GM12874 (cell line): Measurements from ENCODE around the gene XPO6.

ENCODE experiments used
- TF ChIP-seq, protein P1 (sequence below): IDR thresholded peaks from 2 replicates; pipeline ENCODE4 v1.5.1; 2011; ENCODE audit warnings: low read depth, mild to moderate bottlenecking, control low read depth, low read length, moderate library complexity; ENCODE audit not compliant: insufficient read depth

XPO6 gene

GRCh38 chr16:28081391-28081968 lies 130.3 kb downstream of the XPO6 start:
- TF ChIP-seq, protein P1, sequence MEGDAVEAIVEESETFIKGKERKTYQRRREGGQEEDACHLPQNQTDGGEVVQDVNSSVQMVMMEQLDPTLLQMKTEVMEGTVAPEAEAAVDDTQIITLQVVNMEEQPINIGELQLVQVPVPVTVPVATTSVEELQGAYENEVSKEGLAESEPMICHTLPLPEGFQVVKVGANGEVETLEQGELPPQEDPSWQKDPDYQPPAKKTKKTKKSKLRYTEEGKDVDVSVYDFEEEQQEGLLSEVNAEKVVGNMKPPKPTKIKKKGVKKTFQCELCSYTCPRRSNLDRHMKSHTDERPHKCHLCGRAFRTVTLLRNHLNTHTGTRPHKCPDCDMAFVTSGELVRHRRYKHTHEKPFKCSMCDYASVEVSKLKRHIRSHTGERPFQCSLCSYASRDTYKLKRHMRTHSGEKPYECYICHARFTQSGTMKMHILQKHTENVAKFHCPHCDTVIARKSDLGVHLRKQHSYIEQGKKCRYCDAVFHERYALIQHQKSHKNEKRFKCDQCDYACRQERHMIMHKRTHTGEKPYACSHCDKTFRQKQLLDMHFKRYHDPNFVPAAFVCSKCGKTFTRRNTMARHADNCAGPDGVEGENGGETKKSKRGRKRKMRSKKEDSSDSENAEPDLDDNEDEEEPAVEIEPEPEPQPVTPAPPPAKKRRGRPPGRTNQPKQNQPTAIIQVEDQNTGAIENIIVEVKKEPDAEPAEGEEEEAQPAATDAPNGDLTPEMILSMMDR = no peak

- TF ChIP-seq, protein P1 = no peak
Observed at GRCh38 chr16:28078261-28078660, 133.5 kb downstream of the XPO6 start.

DNA sequence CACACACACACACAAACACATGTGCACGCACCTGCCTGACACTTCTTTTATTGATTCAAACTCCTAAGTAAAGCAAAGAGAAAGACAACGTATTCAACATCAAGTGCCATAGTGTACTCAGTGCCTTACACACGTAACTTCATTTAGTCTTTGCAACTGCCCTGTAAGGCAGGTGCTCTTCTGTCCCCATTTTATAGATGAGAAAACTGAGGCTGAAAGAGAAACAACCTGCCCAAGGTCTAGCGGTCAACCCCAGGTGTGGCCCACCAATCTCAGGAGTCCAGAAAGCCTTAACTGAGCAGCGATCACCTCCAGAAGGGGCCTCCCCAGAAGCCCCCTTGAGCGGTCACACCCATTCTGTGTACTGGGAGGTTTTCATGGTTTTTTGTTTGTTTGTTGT lies 137.9 kb downstream of the XPO6 start:
- TF ChIP-seq, protein P1 = no peak

DNA sequence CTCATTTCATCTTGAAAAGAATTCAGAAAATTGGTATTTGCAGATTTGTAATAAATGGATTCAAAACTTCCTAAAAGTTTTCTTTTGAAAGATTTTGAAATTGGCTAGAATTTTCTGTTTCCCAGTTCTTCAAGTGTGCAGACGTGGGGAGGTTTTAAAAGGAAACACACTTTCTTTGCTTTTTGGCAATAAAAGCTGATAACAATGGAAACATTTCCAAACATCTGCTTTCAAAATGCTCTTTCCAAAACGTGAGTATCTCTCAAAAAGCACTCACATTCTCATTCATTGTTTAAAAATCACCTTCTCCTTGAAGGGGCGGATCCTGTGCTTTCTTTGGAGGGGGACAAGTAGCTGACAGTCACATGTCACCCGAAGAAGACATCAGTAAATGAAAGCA lies 139.7 kb downstream of the XPO6 start:
- TF ChIP-seq, protein P1 = no peak

- TF ChIP-seq, protein P1 = no peak
Observed at GRCh38 chr16:28069971-28070794, 141.6 kb downstream of the XPO6 start.

DNA sequence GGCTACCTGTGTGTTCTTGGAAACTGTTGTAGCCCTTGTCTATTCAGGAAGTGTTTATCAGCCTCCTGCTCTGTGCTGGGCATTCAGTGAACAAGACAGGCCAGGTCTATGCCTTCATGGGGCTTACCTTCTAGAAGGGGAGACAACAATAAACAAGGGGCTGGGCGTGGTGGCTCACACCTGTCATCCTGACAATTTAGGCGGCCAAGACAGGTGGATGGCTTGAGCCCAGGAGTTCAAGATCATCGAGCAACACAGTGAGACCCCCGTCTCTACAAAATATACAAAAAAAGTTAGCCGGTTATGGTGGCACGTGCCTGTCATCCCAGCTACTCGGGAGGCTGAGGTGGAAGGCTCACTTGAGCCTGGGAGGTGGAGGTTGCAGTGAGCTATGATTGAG lies 142.8 kb downstream of the XPO6 start:
- TF ChIP-seq, protein P1 = no peak

DNA sequence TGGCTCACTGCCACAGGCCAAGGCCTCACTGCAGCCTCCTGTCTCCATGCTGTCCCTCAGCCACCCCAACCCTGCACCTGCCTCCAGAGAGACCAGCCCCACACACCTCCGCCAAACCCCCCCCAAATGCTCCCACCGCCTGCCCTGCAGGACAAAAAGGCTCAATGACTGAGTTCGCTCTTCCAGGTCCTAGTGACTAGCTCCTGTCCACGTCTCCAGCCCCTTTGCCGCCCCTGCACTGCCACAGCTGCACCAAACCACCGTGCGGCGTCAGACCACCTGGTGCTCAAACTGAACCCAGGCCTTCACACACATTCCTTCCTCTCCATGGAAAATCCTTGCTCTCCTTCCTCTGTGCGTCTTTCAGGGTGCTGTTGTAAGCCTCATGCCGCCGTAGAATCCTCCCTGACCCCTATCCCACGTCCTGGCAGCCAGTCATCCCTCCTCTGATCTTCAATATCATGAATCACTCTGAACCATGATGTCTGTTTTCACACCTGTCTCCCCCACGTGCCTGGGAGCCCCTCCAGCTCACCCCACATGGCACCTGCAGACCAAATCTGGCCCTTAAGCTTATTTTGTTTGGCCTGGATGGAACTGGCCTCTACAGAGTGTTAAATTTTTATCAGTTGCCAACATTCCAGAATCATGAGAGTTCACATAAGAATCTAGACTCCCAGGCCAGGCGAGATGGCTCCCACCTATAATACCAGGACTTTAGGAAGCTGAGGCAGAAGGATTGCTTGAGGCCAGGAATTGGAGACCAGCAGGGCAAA lies 144.0 kb downstream of the XPO6 start:
- TF ChIP-seq, protein P1 = no peak
